Measurements from ENCODE around the gene FNIP1.

- TF ChIP-seq ATF1 (CRISPR knock-in tag; IDR thresholded peaks at IDR 0.05), result no peak
- TF ChIP-seq PRDM10 (CRISPR knock-in tag; IDR thresholded peaks at IDR 0.05; ENCODE audit: low read depth), result no peak
- no peak for TF ChIP-seq ZNF788 (CRISPR knock-in tag; IDR thresholded peaks at IDR 0.05; ENCODE audit: borderline replicate concordance)
- no peak for TF ChIP-seq RBAK (CRISPR knock-in tag; IDR thresholded peaks at IDR 0.05)
- TF ChIP-seq TBP (CRISPR knock-in tag; IDR thresholded peaks at IDR 0.05), result no peak
- no peak for TF ChIP-seq EZH2 (conservative IDR thresholded peaks at IDR 0.05; ENCODE audit: low read depth, low read length)
These were observed 31.6 kb downstream of the FNIP1 start for GRCh38 chr5:131765261-131765660.

Data from HepG2 (cell line).